ENCODE measurements around the gene CCDC149.

GRCh38 chr4:24913119-24913485 lies 260 bp upstream of the CCDC149 start:
- no peak for TF ChIP-seq CTCF (IDR thresholded peaks at IDR 0.05; ENCODE audit: low read length)
- no peak for TF ChIP-seq EZH2 (IDR thresholded peaks at IDR 0.05; ENCODE audit: borderline replicate concordance, low read length)
